Lung microvascular endothelial cell (primary cell): ENCODE results near the gene ZNF560. TPM values are rescaled to one million over a fixed set of nuclear protein-coding genes. Genes with fewer than 3 reads are reported as not detected.
"Not testable (repeated sequence)": the region's sequence is repeated elsewhere in the genome, so short reads cannot be mapped to it uniquely, and the experiment has no call there.

Source experiments
- DNase-seq, 2 donors: peaks; one replicate each; pipeline versions ENCODE4 v3.0.0 to v3.0.0-alpha.2; 2010; ENCODE audit warnings: low read depth in 2 of 2
- total RNA-seq: library from RNA; depleted of rRNA; stranded (reverse); fragments of >200 nt; gene quantifications from 2 replicates; pipeline ENCODE4 v1.2.1, GENCODE V29; 2014

ZNF560 gene
- under 0.01 TPM in 2 replicates for total RNA-seq

DNA sequence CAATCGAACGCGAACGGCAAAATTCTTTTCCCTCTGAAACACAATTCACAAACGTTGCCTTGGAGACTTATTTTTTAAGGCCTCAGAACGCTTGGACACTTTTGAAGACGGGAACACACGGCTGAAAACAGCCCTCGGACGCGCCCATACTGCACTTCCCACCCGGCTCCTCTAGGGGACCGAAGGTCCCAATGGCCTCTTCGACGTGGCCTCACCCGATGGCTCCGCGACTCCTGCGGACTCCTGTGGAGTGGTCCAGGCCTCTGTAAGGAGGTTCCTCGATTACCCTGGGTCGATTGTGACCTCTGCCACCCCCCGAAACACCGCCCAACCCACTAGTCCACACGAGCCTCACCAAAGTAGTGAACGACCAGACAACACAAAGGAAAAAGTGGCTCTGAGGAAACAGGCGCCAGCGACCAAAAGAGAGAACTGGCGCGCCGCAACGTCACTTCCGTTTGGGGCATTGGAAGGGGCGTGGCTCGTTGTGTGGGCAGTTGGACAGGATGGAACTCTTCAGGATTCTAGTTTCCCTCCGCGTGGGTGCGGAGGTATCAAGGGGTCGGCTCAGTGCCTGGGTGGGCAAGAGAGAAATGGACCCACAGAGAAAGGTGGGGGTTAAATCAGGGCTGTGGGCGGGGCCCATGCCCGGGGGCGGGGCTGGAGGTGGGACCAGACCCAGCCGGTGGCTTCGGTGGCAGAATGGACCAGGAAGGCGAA is at the start of gene ZNF560:
TSS of gene ZNF560 (minus strand) at position 434 of the 720 bp plus-strand sequence. CDS start 23,303 bp downstream, outside the sequence.
- DNase-seq = no peak

GRCh38 chr19:9547870-9548269 is 49.5 kb upstream of the ZNF560 start:
- DNase-seq = no peak

GRCh38 chr19:9541281-9541680 is 42.9 kb upstream of the ZNF560 start:
- DNase-seq = not testable (repeated sequence)

GRCh38 chr19:9539921-9540320 is 41.5 kb upstream of the ZNF560 start:
- not testable (repeated sequence) for DNase-seq

- not testable (repeated sequence) for DNase-seq
Measured at GRCh38 chr19:9539201-9539600, 40.8 kb upstream of the ZNF560 start.

- DNase-seq = peak; percentile 92 to 94
Measured at GRCh38 chr19:9538183-9539058, 40.0 kb upstream of the ZNF560 start, which contains the start of gene ZNF426. Gene ZNF426 (minus strand): TSS chr19:9538645. CDS start chr19:9536232, 2,413 bp downstream.

- no peak for DNase-seq
Measured at GRCh38 chr19:9535934-9536333, 37.5 kb upstream of the ZNF560 start.

DNA sequence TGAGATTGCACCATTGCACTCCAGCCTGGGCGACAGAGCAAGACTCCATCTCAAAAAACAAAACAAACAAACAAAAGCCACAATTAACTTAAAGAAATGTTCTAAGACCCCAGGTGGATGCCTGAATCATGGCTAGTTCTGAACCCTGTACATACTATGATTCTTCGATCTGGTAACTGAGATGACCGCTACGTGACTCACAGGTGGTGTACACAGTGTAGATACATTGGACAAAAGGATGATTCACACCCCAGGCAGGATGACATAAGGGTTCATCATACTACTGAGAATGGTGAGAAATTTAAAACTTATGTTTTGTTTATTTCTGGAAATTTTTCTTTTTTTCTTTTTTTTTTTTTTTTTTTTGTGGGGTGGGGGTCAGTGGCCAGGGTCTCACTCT is 33.5 kb upstream of the ZNF560 start:
- no peak for DNase-seq

DNA sequence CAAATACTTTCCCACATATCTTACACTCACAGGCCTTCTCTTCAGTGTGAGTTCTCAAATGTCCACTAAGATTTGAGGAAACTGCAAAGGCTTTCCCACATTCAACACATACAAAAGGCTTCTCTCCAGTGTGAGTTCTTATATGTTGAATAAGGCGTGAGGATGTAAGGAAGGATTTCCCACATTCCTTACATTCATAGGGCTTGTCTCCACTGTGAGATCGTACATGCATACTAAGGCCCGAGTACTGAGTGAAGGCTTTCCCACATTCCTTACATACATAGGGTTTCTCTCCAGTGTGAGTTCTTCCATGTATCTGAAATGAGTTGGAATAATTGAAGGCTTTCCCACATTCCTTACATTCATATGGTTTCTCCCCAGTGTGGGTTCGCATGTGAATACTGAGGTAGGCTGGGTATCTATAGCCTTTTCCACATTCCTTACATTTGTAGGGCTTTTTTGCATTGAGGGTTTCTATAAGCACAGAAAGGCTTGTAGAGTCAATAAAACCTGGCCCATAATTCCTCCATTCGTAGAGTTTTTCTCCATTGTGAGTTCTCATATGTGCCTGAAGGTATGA is 30.4 kb upstream of the ZNF560 start:
- DNase-seq = peak; percentile 6 to 8

GRCh38 chr19:9523885-9524474 is 25.6 kb upstream of the ZNF560 start:
- no peak for DNase-seq

DNA sequence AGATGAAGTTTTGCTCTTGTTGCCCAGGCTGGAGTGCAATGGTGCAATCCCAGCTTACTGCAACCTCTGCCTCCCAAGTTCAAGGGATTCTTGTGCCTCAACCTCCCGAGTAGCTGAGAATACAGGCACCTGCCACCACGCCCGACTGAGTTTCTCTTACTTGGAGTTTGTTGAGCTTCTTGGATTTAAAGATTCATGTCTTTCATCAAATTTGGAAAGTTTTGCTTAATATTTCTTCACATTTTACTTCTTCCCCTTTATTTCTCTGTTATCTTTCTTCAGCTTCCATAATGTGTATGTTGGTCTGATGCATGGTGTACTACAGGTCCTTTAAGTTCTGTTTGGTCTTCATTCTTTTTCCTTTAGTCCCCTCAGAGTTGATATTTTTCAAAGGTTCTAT is 8.9 kb upstream of the ZNF560 start:
- DNase-seq = no peak

GRCh38 chr19:9500796-9501195 is 2.4 kb upstream of the ZNF560 start:
- no peak for DNase-seq

DNA sequence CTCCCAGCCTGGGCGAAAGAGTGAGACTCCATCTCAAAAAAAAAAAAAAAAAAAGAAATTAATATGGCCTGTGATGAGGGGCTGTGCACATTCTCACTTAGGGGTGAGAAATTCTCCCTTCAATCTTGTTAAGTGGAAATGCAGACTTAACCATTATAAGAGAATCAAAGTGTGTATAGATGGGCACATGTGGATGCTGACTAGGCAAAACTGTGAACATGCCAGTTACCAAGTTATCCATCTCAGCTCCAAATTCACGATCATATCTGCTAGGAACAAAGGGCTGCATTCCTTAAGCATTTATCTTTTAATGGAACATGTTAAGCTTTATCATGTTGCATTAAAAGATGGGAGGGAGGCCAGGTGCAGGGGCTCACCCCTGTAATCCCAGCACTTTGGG is 4.3 kb downstream of the ZNF560 start:
- no peak for DNase-seq

- DNase-seq = no peak
Measured at GRCh38 chr19:9487016-9487415, 11.4 kb downstream of the ZNF560 start.

GRCh38 chr19:9485140-9485539 is 13.3 kb downstream of the ZNF560 start:
- DNase-seq = no peak

GRCh38 chr19:9474975-9475374 is 23.4 kb downstream of the ZNF560 start:
- no peak for DNase-seq

- DNase-seq = no peak
Measured at GRCh38 chr19:9467161-9467560, 31.3 kb downstream of the ZNF560 start.

DNA sequence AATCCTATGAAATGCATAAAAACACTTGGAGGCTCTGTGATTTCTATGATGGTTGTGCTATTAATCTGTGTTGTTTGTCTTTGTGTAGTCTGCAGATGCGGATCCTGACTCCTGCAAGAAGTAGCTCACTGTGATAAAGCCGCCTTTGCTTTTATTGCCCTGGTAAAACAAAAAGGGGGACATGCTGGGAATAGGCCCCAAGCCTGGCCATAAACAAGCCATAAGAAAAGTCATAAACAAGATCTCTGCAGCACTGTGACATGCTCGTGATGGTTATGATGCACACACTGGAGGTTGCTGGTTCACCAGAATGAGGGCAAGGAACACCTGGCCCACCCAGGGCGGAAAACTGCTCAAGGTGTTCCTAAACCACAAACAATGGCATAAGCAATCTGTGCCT is 36.5 kb downstream of the ZNF560 start:
- DNase-seq = no peak

DNA sequence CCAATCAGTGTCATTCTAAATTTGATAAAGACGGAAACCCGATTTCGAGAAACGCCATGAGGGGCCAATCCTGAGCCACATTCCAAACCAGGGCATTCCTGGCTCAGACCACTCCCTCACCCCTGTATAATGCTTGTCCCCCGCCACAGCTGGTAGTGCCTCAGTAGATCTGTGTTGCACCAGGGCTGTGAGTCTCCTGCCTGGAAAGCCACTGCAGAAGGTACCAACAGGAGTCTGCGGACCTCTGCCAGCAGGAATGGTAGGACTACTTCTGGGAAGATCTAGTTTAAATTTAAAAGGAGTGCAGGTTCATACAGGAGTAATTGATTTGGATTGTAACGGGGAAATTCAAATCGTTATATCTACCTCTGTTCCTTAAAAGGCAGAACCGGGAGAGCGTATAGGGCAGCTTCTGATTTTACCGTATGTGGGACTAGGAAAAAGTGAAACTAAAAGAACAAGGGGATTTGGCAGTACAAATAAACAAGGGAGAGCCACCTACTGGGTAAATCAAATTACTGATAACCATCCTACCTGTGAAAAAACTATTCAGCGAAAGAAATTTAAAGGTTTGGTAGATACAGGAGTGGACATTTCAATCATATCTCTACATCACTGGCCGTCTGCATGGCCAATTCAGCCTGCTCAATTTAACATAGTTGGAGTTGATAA is 42.3 kb downstream of the ZNF560 start:
- no peak for DNase-seq

GRCh38 chr19:9453953-9454352 is 44.5 kb downstream of the ZNF560 start:
- no peak for DNase-seq

DNA sequence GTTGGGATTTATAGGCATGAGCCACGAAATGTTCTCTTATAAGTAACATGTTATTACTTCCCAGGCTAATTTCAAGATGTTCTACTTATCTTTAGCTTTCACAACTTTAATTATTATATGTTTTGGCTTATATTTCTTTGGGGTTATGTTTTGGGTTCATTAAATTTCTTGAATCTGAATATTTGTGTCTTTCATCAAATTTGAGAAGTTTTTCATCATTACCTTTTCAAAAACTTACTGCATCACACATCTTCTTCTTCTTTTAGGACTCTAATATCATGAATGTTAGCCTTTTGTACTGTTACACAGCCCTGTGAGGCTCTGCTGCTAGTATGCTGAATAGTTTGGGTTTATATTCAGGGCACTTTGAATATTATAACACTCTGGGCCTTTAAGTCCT is 53.4 kb downstream of the ZNF560 start:
- DNase-seq = no peak
